HG03108 (cell line): ENCODE measurements around the gene DHRS4L2.

Experiments
- ATAC-seq: cut with Tn5 transposase; IDR thresholded peaks from one replicate; pipeline ENCODE4 v1.9.1; 2021; ENCODE audit warnings: moderate library complexity; ENCODE audit not compliant: unreplicated experiment

Gene DHRS4L2

DNA sequence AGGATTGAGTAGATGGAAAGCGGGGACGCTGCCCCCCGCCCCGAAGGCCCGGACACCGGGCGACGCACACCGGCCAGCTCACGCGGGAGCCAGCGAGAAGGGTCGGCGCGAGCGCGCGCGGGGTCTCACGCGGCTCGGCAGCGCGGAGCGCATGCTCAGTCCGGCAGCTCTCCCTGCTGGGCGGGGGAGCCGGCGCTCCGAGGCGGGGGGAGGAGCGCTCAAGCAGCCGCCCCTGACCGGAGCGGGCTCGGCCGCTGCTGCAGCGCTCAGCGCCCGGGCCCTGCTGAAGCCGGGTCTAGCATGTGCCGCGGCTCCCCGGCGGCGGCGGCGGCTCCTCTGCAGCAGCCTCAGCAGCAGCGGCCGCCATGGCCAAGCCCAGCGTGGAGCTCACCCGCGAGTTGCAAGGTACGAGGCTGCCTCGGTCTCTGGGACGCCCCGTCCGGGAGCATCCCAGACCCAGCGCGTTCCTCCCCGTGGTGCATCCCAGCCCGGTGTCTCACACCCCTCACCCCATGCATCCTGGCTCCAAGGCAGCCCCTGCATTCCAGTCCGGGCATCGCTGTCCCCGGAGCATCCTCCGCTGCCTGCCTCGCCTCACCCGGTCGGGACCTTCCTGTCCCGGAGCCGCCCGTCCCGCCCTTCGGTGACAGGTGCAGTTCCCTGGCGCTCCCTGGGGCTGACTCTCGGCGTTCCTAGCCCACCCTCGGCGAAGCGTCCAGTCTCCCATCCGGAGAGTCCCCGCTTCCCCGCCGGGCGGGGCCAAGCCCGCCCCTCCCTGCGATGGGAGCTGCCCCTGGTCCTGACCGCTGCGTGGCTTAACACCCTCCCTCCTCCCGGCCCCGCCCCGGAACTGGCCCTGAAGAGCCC, 63.3 kb downstream of the DHRS4L2 start, which contains the start of gene CARMIL3:
CARMIL3 (plus strand) TSS at position 221 of the 867 bp plus-strand sequence; CDS start at position 366, 145 bp downstream.
- ATAC-seq, result peak; percentile 76

DNA sequence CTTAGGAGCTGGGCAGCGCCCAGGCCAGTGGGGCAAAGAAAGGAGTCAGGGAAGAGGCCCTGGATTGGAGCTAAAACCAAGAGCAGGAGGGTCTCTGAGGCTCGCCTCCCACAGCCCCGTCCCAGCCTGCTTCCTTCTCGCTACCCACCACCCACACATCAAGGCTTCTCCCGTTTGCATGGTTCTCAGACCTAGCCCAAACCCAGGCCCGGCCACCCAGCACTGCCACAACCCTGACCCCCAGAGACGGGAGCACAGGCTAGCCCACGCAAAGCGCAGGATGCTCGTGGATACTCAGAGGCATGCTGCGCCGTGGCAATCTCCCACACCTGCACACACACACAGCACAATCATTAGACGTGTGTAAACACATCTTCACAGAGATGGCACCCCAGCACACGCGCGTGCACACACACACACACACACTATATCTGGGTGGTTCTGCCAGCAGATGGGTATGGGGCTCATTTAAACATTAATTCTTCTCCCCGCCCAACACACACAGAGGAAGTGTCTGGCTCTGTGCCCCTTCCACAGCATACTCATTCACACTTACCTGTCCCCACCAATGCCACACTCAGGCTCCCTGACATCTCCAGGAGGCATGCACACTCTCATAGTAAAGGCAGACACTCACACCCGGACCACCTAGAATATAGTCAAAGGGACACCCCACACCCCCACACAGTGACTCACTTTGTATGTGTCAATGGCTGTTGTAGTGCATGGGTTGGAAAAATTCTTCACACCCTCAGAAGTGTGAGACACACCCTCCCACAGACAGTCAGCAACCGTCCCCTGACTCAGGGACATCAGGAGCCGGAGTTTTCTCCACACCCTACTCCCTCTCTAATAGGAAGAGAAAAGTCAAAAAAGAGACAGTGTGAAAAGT, 64.2 kb downstream of the DHRS4L2 start:
- no peak for ATAC-seq

DNA sequence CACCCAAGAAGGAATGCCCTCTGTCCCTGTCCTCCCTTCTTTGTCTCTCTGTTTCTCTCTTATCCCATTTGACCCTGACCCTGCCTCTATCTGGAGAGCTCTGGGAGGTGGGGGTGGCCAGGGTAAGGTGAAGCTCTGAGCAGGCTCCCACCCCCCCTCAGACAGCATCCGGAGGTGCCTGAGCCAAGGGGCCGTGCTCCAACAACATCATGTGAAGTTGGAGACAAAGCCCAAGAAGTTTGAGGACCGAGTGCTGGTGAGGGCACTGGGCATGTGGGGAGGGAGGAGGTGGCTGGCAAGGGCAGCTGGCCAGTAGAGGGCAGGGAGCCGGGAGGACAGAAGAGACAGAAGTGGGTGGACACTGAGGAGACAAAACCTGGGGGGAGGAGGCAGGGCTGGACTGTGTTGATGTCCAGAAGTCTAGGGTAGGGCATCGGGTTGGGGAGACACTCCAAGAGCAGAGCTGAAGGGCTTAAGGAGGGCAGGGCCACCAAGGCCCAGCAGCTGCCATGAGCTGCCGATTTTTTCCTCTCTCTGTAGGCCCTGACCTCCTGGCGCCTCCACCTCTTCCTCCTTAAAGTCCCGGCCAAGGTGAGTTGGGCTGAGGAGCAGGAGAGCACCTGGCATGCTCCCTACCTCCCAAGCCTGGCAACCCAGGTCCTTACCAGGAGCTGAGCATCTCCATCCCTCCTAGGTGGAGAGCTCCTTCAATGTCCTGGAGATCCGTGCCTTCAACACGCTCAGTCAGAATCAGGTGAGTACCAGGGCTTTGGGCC, 65.0 kb downstream of the DHRS4L2 start:
- no peak for ATAC-seq

DNA sequence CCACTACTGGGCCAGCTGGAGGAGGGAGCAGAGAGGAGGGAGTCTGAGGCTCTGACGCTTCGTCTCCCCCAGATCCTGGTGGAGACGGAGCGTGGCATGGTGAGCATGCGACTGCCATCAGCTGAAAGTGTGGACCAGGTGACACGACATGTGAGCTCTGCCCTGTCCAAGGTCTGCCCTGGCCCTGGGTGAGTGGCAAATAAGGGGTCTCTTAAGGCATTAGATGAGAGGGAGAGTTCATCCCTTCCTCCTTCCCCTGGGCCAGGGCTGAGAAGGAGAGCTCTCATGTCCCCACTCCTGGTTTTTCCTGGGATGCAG, 65.6 kb downstream of the DHRS4L2 start:
- no peak for ATAC-seq

DNA sequence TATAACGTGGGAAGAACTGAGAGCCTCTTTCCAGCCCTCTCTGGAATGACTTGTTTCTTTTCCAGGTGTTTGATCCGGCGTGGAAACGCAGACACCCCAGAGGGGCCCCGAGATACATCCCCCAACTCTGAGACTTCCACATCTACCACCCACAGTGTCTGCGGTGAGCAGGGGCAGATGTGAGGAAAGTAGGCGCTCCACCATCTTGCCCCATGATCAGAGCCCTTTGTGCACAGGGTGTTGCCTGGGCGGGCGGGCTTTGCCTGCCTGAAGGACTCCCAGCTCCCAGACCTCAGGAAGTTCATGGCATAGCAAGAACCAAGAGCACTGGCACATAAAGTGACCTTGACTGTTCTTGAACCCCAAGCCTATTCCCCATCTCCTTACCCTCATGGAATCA, 65.9 kb downstream of the DHRS4L2 start:
- no peak for ATAC-seq
